Fibroblast of lung (primary cell): ENCODE data around the gene TUBGCP2.

ENCODE experiments used
- EZH2 ChIP-seq: IDR thresholded peaks from 2 replicates; pipeline ENCODE4 v1.5.1; 2012; ENCODE audit warnings: low read length, control low read depth, mild to moderate bottlenecking; ENCODE audit errors: missing control alignments
- TF ChIP-seq, protein P1 (sequence below), 2 donors: IDR thresholded peaks in 1 of 2; conservative IDR thresholded peaks in 1 of 2; 1 replicate in 1 of 2; 2 replicates in 1 of 2; pipeline ENCODE4 v1.5.1; 2011 to 2012; ENCODE audit warnings: low read length in 2 of 2, control low read depth in 1 of 2, inconsistent platforms in 1 of 2, low read depth in 1 of 2, mild to moderate bottlenecking in 1 of 2

DNA sequence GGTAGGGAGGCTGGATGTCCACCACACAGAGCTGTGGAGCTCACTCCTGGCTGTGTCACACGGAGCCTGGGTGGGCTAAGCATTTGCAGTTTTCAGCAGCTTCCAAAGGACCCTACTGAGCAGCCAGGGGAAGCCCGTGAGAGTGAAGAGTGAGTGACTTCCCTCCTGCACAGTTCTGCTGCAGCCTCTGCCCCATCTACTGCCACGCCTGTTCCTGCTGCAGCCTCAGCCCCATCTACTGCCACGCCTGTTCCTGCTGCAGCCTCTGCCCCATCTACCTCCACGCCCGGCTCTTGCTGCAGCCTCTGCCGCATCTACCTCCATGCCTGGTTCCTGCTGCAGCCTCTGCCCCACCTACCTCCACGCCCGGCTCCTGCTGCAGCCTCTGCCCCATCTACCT lies 44.2 kb downstream of the TUBGCP2 start:
- TF ChIP-seq EZH2: no peak
- TF ChIP-seq, protein P1, sequence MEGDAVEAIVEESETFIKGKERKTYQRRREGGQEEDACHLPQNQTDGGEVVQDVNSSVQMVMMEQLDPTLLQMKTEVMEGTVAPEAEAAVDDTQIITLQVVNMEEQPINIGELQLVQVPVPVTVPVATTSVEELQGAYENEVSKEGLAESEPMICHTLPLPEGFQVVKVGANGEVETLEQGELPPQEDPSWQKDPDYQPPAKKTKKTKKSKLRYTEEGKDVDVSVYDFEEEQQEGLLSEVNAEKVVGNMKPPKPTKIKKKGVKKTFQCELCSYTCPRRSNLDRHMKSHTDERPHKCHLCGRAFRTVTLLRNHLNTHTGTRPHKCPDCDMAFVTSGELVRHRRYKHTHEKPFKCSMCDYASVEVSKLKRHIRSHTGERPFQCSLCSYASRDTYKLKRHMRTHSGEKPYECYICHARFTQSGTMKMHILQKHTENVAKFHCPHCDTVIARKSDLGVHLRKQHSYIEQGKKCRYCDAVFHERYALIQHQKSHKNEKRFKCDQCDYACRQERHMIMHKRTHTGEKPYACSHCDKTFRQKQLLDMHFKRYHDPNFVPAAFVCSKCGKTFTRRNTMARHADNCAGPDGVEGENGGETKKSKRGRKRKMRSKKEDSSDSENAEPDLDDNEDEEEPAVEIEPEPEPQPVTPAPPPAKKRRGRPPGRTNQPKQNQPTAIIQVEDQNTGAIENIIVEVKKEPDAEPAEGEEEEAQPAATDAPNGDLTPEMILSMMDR (conservative IDR thresholded peaks at IDR 0.05 in 1 of 2, IDR thresholded peaks at IDR 0.05 in 1 of 2; ENCODE audit: low read depth in 1 of 2, low read length in 2 of 2): no peak
